GM18870 (cell line): ENCODE results near the gene ZNF512.
"Not testable (repeated sequence)": the region's sequence is repeated elsewhere in the genome, so short reads cannot be mapped to it uniquely, and the experiment has no call there.

ENCODE experiments used
- ATAC-seq: cut with Tn5 transposase; IDR thresholded peaks from one replicate; pipeline ENCODE4 v1.9.1; 2021; ENCODE audit warnings: moderate library complexity; ENCODE audit not compliant: unreplicated experiment

ZNF512 gene, protein sequence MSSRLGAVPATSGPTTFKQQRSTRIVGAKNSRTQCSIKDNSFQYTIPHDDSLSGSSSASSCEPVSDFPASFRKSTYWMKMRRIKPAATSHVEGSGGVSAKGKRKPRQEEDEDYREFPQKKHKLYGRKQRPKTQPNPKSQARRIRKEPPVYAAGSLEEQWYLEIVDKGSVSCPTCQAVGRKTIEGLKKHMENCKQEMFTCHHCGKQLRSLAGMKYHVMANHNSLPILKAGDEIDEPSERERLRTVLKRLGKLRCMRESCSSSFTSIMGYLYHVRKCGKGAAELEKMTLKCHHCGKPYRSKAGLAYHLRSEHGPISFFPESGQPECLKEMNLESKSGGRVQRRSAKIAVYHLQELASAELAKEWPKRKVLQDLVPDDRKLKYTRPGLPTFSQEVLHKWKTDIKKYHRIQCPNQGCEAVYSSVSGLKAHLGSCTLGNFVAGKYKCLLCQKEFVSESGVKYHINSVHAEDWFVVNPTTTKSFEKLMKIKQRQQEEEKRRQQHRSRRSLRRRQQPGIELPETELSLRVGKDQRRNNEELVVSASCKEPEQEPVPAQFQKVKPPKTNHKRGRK

DNA sequence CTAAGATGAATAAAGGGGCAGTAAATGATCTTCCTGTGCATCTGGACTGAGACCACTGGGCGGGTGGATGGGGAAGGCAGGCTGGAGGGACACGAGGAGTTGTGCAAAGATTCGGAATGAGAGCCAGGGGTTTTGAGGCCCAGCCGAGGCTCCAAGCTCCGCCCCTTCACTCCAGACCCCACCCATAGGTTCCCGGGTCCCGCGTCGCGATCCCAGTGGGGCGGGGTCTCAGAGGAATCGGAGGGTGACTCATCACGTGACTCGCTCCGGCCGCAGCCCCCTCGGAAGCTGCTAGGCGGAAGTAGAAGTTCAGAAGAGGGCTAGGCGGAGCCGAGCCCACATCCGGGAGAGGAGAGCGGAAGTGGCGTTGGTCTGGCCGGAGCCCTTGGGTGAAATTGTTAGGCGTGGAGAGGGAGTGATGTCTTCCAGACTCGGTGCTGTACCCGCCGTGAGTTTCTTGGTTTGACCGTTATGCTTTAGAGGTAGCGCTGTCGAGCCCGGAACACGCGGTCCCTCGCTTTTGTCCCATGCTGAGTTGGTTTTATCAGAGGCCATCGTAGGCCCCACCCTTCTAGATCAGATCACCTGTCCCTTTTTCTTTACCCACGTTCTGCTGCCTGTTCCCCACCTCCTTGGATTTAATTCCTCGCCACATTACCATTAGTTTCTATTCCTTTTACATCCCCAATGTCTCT is at the start of gene ZNF512:
TSS of gene ZNF512 (plus strand) at position 348 of the 695 bp plus-strand sequence. CDS start at position 419, 71 bp downstream.
- peak; percentile 82 for ATAC-seq

DNA sequence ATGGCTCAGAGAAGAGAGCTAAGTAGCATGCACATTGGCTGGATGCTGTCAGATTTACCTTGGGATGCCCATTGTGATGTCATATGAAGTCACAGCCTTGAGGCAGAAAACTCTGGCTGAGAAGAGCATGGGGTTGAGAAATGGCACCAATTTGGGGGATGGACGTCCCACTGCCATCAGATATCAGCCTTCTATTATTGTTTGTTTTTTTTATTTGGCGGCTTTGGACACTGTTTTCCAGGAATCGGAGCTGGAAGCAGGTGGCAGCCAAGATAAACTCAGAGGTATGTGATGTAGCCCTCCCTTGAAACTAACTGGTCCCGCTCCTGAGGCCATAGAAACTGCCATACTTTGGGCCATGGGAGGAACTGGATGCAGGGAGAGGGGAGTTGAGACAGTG is 45.6 kb upstream of the ZNF512 start:
- no peak for ATAC-seq

DNA sequence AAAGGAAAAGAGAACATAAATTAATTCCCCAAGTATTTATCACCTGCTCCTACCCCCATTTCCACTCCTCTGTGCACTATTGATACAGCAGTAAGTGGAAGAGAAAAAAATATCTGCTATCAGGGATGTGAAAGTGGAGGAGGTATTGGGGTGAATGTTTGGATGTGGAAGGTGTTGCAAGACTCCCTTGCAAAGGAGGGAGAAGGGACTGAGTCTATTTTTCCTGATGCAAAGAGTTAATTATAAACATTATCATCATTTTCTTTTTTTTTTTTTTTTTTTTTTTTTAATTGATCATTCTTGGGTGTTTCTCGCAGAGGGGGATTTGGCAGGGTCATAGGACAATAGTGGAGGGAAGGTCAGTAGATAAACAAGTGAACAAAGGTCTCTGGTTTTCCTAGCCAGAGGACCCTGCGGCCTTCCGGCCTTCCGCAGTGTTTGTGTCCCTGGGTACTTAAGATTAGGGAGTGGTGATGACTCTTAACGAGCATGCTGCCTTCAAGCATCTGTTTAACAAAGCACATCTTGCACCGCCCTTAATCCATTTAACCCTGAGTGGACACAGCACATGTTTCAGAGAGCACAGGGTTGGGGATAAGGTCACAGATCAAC is 43.9 kb upstream of the ZNF512 start:
- not testable (repeated sequence) for ATAC-seq

DNA sequence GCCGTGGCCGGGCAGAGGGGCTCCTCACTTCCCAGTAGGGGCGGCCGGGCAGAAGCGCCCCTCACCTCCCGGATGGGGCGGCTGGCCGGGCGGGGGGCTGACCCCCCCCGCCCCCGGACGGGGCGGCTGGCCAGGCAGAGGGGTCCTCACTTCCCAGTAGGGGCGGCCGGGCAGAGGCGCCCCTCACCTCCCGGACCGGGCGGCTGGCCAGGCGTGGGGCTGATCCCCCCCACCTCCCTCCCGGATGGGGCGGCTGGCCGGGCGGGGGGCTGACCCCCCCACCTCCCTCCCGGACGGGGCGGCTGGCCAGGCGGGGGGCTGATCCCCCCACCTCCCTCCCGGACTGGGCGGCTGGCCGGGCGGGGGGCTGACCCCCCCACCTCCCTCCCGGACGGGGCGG is 43.2 kb upstream of the ZNF512 start:
- not testable (repeated sequence) for ATAC-seq

DNA sequence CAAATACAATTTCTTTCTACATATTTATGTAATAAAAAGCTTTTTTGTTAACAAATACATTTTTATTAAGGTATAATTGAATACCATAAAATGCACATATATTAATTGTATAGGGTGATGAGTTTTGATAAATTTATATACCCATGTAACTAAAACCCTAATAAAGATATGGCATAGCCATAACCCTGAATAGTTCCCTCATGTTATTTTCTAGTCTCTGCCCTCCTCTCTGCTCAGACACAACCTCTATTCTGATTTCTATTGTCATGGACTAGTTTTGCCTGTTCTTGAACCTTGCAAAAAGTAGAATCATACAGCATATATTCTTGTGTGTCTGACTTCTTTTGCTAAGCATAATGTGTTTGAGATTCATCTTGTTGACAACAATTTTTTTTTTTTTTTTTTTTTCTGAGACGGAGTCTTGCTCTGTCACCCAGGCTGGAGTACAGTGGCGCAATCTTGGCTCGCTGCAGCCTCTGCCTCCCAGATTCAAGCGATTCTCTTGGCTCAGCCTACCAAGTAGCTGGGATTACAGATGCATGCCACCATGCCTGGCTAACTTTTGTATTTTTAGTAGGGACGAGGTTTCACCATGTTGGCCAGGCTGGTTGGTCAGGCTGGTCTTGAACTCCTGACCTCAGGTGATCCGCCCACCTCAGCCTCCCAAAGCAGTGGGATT is 38.6 kb upstream of the ZNF512 start:
- no peak for ATAC-seq

DNA sequence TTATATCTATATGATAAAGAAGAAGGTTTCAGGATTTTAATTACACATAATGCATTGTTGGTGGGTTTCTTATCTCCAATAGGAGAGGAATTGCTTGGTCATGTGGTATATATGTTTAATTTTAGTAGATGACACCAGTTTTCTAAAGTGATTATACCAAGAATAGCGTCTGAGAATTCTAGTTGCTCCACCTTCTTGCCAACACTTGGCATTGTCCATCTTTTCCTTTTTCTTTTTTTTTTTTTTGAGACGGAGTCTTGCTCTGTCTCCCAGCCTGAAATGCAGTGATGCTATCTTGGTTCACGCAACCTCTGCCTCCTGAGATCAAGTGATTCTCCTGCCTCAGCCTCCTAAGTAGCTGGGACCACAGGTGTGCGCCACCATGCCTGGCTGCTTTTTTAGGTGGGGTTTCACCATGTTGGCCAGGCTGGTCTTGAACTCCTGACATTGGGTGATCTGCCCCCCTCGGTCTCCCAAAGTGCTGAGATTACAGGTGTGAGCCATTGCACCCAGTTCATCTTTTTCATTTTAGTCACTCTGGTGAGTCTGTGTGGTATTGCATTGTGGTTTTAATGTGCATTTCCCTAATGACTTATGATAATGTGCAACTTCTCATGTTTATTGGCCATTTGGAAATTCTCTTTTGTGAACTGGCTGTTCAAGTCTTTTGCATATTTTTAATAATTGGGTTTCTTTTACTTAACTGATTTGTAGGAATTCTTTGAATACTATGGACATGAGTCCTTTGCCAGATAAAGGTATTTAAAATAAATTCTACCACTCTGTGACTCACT is 37.3 kb upstream of the ZNF512 start:
- no peak for ATAC-seq

DNA sequence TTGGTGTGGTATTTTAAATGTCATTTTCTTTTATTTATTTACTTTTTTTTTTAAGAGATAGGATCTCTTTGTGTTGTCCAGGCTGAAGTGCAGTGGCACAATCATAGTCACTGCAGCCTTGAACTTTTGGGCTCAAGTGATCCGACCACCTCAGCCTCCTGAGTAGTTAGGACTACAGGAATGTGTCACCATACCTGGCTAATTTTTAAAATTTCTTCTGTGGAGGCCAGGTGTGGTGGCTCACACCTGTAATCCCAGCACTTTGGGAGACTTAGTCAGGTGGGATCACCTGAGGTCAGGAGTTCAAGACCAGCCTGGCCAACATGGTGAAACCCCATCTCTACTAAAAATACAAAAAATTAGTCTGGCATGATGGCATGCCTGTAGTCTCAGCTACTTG is 33.5 kb upstream of the ZNF512 start:
- ATAC-seq, result no peak

DNA sequence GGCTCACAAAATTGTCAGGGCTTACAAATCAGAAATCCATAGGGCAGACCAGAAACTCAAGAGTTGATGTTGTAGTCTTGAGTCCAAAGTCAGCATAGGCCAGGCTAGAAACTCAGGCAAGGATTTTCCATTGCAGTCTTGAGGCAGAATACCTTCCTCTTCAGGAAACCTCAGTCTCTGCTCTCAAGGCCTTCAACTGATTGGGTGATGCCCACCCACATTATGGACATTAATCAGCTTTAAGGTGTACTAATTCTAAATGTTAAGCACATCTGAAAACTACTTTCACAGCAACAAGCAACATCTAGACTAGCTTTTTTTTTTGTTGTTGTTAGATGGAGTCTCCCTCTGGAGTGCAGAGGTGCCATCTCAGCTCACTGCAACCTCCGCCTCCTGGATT is 31.3 kb upstream of the ZNF512 start:
- ATAC-seq, result no peak

DNA sequence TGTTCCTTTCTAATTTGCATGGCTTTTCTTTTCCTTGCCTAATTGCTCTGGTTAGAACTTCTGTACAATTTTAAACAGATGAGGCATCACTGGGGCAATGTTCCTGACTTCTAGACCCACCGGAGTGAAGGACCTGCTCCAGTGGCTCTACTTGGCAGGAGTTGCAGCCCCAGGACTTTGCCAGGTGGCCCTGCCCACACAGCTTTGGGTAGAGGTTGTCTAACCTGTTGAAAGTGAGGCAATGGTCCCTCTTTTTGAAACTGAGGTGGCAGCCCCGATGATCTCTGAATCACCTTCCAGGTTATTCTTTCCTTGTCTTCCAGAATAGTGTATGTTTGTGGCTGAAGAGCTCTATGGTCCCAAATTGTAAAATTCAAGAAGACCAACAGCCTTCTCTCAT is 29.9 kb upstream of the ZNF512 start:
- no peak for ATAC-seq

DNA sequence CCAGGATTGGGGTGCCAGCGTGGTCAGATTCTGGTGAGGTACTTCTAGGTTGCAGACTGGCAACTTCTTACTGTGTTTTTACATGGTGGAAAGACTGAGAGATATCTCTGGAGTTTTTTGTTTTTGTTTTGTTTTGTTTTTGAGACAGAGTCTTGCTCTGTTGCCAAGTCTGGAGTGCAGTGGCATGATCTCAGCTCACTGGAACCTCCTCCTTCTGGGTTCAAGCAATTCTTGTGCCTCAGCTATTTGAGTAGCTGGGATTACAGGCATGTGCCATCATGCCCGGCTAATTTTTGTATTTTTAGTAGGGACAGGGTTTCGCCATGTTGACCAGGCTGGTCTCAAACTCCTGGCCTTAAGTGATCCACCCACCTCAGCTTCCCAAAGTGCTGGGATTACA is 28.4 kb upstream of the ZNF512 start:
- ATAC-seq, result not testable (repeated sequence)

DNA sequence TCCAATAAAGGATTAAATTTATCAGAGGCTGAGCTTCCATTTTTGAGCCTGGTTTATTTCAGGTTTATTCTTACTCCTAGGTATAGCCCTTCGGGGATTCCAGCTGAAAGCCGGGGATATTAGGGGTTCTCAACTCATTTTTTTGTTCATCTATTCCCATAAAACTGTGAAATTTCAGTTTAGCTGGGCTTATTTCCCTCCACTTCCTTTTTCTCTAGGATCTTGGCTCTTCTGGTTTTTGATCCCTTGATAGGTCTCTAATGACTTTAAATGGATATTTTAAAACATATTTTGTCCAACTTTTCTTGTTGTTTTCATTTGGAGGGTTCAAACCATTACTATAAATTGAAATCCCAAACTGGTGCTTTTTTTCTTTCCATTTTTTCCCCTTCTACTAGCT is 23.6 kb upstream of the ZNF512 start:
- no peak for ATAC-seq

DNA sequence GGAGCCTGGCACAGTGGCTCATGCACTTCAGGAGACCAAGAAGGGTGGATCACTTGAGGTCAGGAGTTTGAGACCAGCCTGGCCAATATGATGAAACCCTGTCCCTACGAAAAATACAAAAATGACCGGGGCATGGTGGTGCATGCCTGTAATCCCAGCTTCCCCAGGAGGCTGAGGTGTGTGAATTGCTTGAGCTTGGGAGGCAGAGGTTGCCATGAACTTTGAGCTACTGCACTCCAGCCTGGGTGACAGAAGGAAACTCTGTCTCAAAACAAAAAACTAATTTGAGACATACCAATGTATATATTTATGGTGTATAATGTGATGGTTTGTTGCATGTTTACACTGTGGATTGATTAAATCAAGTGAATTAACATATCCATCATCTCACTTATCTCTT is 21.8 kb upstream of the ZNF512 start:
- no peak for ATAC-seq

DNA sequence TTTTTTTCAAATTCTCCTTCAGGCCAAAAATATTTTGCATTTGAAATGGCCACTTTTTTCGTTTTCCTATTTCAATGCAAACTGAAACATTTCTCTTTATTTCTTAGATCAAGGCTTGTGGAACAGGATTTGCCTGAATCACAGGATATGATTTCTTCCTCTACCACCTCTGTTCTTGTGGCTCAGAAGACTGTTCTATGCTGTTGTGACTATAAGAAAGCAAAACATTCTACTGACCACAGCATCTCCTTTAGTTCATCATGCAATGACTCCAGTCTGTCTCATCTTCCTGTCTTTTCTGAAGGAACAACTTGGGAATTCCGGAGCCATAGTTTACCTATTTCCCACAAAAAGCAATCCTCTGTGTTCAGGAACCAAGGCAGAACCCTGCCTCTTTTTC is 16.2 kb upstream of the ZNF512 start:
- no peak for ATAC-seq

DNA sequence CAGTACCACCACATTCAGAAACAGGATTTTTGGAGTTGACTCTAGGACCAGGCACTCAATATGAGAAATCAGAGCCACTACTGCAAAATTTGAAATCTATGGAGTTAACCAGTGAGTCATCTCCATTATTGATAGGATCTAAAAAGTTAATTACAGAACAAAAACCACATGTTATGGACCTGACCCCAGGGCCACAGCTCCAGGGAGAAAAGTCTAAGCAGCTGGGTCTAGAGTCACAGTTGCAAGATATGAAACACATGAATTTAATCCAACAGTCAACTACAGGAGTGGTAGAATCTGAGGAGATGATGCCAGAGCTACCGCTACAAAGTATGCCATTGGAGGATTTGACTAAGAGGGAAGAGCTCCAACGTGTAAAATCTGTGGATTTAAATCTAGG is 13.4 kb upstream of the ZNF512 start:
- ATAC-seq, result no peak

DNA sequence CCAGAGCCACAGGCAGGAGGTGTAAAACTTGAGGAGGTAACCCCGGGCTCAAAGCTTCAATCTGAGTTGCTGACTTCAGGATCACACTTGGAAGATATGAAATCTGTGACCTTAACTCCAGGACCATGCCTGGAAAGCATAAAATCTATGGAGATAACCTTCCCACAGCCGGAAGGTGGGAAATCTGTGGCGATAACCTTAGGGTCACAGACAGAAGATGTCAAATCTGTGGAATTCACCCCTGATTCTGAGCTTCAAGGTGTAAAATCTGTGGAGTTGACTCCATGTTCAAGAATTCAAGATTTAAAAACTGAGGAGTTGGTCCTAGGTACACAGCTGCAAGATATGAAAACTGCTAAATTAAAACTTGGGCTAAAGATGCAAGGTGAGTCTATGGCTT is 11.6 kb upstream of the ZNF512 start:
- no peak for ATAC-seq

DNA sequence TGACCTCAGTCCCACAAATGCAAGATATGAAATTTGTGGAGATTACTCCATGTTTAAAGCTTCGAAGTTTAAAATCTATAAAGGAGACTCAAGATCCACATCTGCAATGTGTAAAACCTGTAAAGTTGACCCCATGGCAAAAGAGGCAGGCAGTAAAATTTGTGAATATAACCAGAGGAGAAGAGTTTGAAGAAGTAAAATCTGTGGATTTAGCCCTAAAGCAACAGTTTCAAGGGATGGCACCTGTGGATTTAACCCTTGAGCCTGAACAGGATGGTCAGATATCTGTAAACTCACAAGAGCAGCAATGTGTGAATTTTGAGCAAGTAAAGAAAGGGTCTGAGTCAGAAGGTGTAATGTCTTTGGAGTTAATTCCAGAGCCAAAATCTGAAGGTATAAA is 11.2 kb upstream of the ZNF512 start:
- ATAC-seq, result no peak

DNA sequence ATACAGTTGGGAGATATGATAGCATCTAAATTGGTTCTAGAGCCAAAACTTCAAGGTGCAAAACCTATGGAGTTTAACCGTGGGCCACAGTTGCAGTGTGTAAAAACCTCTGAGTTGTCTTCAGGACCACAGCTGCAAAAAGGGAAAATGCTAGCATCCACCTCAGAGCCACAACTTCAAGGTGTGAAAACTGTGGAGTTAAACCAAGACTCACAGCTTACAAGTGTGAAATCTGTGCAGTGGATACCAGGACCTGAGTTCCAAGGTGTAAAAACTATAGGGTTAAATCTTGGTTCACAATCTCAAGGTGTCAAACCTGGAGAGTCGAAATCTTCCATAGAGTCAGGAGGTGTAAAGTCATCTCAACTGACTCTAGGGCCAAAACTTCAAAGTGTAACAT is 10.4 kb upstream of the ZNF512 start:
- ATAC-seq, result no peak

DNA sequence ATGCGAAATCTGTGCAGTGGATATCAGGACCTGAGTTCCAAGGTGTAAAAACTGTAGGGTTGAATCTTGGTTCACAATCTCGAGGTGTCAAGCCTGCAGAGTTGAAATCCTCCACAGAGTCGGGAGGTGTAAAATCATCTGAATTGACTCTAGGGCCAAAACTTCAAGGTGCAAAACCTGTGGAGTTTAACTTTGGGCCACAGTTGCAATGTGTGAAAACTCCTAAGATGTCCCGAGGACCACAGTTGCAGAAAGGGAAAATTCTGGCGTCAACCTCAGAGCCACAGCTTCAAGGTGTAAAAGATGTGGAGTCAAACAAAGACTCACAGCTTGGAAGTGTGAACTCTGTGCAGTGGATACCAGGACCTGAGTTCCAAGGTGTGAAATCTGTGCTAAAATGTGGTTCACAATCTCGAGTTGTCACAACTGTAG is 9.8 kb upstream of the ZNF512 start:
- no peak for ATAC-seq

DNA sequence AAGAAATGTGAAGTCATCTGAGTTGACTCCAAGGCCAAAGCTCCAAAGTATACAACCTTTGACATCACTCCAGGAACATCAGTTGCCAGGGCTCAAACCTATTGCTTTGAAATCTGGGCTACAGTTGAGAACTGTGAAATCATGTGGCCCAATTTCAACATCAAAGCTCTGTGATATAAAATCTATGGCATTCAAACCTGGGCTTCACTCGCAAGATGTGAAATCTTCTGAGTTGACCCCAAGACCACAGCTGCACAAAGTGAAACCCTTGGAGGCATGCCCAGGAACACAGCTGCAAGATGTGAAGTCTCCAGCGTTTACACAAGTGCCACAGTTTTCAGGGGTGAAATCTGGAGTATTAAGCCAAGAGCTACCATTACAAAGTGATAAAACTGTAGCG is 9.4 kb upstream of the ZNF512 start:
- no peak for ATAC-seq

DNA sequence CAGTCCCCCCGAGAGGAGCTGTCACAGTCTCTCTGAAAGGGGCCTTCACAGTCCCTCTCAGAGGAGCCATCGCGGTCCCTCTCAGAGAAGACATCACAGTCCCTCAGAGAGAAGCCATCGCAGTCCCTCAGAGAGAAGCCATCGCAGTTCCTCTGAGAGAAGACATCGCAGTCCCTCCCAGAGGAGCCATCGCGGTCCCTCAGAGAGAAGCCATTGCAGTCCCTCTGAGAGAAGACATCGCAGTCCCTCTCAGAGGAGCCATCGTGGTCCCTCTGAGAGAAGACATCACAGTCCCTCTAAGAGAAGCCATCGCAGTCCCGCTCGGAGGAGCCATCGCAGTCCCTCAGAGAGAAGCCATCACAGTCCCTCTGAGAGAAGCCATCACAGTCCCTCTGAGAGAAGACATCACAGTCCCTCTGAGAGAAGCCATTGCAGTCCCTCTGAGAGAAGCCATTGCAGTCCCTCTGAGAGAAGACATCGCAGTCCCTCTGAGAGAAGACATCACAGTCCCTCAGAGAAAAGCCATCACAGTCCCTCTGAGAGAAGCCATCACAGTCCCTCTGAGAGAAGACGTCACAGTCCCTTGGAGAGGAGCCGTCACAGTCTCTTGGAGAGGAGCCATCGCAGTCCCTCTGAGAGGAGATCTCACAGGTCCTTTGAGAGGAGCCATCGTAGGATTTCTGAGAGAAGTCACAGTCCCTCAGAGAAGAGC is 1.3 kb upstream of the ZNF512 start:
- ATAC-seq, result no peak
